Measurements from ENCODE around the gene GALC.

The GALC gene

DNA sequence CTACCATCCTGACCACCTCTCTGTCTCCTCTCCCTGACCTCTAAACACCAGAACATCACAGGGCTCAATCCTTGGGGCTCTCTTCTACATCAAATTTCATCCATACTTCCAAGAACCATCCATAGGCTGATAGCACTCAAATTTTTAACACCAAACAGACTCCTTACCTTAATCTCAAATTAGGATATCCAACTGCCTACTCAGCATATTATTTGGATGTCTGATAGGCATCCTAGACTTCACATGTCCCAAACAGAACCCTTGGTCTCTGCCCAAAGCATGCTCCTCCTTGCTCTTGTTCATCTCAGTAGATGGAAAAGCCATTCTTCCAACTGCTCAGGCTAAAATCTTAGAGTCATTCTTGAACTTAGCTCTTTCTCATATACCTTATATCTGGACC lies 91.3 kb downstream of the GALC start:
- Histone ChIP-seq H3K4me3 (no peak overlapping the region), H3K27ac (no peak overlapping the region)
- TF ChIP-seq, protein P1, sequence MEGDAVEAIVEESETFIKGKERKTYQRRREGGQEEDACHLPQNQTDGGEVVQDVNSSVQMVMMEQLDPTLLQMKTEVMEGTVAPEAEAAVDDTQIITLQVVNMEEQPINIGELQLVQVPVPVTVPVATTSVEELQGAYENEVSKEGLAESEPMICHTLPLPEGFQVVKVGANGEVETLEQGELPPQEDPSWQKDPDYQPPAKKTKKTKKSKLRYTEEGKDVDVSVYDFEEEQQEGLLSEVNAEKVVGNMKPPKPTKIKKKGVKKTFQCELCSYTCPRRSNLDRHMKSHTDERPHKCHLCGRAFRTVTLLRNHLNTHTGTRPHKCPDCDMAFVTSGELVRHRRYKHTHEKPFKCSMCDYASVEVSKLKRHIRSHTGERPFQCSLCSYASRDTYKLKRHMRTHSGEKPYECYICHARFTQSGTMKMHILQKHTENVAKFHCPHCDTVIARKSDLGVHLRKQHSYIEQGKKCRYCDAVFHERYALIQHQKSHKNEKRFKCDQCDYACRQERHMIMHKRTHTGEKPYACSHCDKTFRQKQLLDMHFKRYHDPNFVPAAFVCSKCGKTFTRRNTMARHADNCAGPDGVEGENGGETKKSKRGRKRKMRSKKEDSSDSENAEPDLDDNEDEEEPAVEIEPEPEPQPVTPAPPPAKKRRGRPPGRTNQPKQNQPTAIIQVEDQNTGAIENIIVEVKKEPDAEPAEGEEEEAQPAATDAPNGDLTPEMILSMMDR (IDR thresholded peaks at IDR 0.05), result no peak
- DNase-seq (ENCODE audit: low spot score), result no peak

DNA sequence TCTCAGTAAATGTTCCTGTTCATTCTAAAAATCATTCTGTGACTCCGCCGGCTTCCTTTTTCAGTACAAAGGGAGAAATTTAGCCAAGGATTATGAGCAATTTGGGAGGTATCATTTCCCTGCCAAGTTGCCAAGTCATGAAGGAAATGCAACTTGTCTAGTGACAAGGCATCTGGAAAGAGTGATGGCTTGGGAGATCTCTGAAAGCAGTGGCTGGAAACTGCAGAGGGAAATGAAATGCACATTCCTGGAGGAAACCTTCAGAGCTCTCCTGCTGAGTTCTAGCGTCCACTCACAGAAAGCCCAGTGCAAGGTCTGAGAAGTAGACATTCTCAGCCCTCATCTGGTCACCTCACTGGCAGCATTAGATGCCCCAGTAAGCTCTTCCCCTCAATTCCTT lies 91.7 kb downstream of the GALC start:
- DNase-seq (ENCODE audit: low spot score), result no peak
- TF ChIP-seq, protein P1 (IDR thresholded peaks at IDR 0.05), result no peak
- Histone ChIP-seq H3K4me3 (no peak overlapping the region), H3K27ac (no peak overlapping the region)

DNA sequence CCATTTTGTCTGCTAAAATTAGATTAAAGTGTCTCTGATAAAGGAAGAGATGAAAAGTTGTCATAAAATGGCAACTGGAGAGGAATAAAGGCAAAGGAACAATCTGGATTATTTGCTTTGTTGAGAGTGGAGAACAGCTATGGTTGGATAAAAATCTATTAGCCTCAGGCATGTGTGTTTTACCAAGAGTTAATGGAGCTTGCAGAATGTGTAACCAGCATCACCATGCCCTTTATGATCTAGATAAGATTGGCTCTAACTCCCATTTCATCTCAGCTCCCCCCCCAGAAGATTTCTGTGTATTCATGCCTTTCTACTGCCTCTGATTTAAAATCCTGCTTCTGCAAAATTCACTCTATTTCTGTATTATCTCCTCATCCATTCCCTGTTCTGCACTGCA lies 93.8 kb downstream of the GALC start:
- no peak for DNase-seq (ENCODE audit: low spot score)
- TF ChIP-seq, protein P1 (IDR thresholded peaks at IDR 0.05), result no peak
- Histone ChIP-seq H3K27ac (no peak overlapping the region), H3K4me3 (no peak overlapping the region)

DNA sequence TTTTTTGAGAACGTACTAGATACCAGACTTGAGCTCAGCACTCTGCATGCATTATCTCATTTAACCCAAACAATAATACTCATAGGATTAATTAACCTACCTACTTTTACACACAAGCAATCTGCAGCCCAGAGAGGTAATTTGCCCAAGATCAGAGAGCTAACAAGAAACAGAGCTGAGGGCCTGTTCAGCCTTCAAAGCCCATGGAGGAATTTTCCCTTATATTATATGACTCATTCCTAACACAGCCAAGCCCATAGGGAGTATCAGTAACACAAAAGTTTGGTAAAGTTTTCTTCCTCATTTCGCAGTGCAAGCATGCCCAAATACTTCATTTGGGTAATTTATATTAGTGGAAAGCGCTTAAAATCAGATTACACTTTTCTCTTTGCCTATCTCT lies 94.7 kb downstream of the GALC start:
- TF ChIP-seq, protein P1 (IDR thresholded peaks at IDR 0.05), result no peak
- Histone ChIP-seq H3K4me3 (no peak overlapping the region), H3K27ac (no peak overlapping the region)
- DNase-seq (ENCODE audit: low spot score), result no peak

DNA sequence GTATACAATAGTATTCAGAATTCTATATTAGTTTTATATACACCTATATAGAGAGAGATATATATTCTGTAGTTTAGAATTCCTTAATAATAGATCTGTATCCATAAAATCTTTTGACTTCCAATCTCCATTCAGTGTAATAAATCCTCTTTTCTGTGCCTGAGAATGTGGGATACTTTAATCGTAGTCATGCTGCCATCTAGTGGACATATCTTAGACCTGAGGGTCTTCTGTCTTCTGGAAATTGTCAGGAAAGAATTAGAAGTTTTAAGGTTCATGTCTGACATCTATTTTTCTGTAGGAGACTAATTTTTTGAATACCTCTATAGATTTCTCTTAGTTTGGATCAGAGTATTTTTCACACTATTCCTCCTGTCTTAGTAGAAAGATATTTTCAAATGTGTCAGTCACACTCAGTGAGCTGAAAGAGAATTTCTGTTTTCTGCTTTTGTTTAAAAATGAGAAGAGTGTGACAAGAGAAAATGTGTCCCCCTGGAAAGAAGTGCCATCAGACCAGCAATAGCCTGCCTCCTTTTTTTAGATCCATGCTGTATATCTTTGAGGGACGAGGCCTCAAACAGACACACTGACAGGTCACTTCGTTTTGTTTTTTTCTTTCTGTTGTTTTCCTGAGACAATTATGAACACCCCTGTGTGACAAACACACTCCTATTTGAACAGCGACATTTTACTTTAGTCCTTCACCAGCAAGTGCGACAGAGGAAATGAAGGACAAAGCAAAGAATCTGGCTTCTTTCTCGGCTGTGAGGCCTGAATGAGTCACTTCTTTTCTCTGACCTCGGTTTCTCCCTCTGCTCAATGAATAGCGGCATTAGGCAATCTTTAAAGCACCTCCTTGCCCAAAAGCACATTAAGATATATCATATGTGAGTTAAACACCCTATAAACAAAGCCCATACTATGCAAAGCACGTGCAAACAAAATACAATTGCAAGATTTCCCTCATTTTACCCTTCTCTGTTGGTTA lies 96.3 kb downstream of the GALC start:
- TF ChIP-seq, protein P1 (IDR thresholded peaks at IDR 0.05), result peak; percentile 39
- H3K4me3 ChIP-seq, result no peak overlapping the region
- no peak for DNase-seq (ENCODE audit: low spot score)
- no peak overlapping the region for H3K27ac ChIP-seq

DNA sequence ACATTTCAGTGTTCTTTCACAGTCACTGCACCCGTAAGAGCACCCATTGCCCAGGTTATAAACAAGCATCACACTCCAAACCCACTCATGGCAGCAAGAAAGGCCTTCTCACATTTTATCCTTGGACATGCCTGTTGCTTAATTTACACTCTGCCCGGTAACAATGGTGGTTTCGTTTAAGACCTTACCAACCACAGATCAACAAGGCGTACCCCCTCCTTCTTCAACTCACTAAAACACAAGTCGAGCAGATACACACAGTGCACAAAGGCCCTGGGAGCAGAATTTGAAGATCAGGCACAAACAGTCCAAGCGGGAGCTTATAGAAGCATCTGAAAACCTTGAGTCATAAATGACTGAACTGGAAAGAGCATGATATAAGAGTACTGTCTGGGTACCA lies 98.1 kb downstream of the GALC start:
- TF ChIP-seq, protein P1 (IDR thresholded peaks at IDR 0.05), result no peak
- H3K4me3 ChIP-seq, result no peak overlapping the region
- no peak overlapping the region for H3K27ac ChIP-seq
- no peak for DNase-seq (ENCODE audit: low spot score)

DNA sequence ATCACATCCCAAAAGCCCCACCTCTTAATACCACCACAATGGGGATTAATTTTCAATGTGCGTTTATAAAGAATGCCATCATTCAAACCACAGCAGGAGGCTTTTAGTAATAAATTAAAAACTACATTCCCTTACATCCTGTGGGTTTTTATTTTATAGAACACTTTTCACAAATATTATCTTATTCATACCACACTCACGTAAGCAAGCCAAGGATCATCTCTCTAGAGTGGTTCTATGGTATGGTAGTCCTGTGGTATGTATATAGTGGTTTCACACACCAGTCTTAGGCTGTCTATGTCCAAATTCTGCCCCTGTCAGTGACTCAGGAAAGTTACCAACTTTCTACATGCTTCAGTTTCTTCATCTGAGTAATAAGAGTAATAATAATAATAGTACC lies 100.2 kb downstream of the GALC start:
- no peak overlapping the region for H3K27ac ChIP-seq
- DNase-seq (ENCODE audit: low spot score), result no peak
- TF ChIP-seq, protein P1 (IDR thresholded peaks at IDR 0.05), result no peak
- H3K4me3 ChIP-seq, result no peak overlapping the region

Measured in coronary artery (tissue), 2 donors.